GM12878 (cell line): ENCODE measurements around the gene EED. TPM values are rescaled to one million over a fixed set of nuclear protein-coding genes. Genes with fewer than 3 reads are reported as not detected.
A peak's percentile ranks its signal among the peaks of the same experiment; 100 is the strongest.

Experiments
- CBX5 ChIP-seq: sonication (generic); IDR thresholded peaks from 2 replicates; pipeline ENCODE4 v1.6.1; 2016; ENCODE audit warnings: low read depth, moderate library complexity, mild to moderate bottlenecking, inconsistent platforms
- EED ChIP-seq: sonication (generic); IDR thresholded peaks from 2 replicates; pipeline ENCODE4 v1.6.1; 2016; ENCODE audit warnings: antibody characterized with exemption, low read depth
- HDAC2 ChIP-seq: fragments of 200-600 bp; sonication (generic); IDR thresholded peaks from 2 replicates; pipeline ENCODE4 v1.6.1; 2017
- MYB ChIP-seq: fragments of 150-350 bp; IDR thresholded peaks from 2 replicates; pipeline ENCODE4 v1.6.1; 2014; ENCODE audit warnings: mild to moderate bottlenecking, low read depth, low read length, borderline replicate concordance
- NFIC ChIP-seq: IDR thresholded peaks from 2 replicates; pipeline ENCODE4 v1.6.1; 2012; ENCODE audit warnings: low read depth, mild to moderate bottlenecking, inconsistent platforms, low read length, moderate library complexity
- NFXL1 ChIP-seq: fragments of 450-650 bp; IDR thresholded peaks from 2 replicates; pipeline ENCODE4 v1.6.1; 2017; ENCODE audit warnings: antibody characterized with exemption, mild to moderate bottlenecking, borderline replicate concordance
- NRF1 ChIP-seq: conservative IDR thresholded peaks from 2 replicates; pipeline ENCODE4 v1.6.1; 2011; ENCODE audit warnings: mild to moderate bottlenecking, low read depth, low read length, improper control_type of control experiment
- RAD21 ChIP-seq: IDR thresholded peaks from 2 replicates; pipeline ENCODE4 v1.6.1; 2011; ENCODE audit warnings: mild to moderate bottlenecking, low read depth, low read length, moderate library complexity; ENCODE audit not compliant: insufficient read depth
- SIN3A ChIP-seq: IDR thresholded peaks from 2 replicates; pipeline ENCODE4 v1.6.1; 2012; ENCODE audit warnings: low read depth, low read length, improper control_type of control experiment
- SREBF1 ChIP-seq: IDR thresholded peaks from 2 replicates; pipeline ENCODE4 v1.6.1; 2012; ENCODE audit warnings: mild to moderate bottlenecking, low read length
- polyA plus RNA-seq, 11 experiments: library from polyadenylated mRNA; depleted of rRNA in 4 of 11; unstranded in 6 of 11; stranded (reverse) in 5 of 11; fragments of >200 nt; fragmentation: Nextera tagmentation in 4 of 11; fragmentation: Illumina TruSeq in 1 of 11; extraction: Ambion mirVana in 4 of 11; extraction: Trizol in 1 of 11; gene quantifications; 1 replicate in 1 of 11; 2 replicates in 10 of 11; pipeline versions ENCODE4 v1.2.1 to v1.2.3, GENCODE V29; 2011 to 2016; ENCODE audit warnings: inconsistent platforms in 2 of 11, missing spikeins in 2 of 11, low read depth in 1 of 11
- total RNA-seq, 4 experiments: library from RNA; depleted of rRNA in 3 of 4; stranded (reverse); fragments of >200 nt in 3 of 4; fragmentation: Illumina TruSeq in 1 of 4; extraction: Trizol in 1 of 4; gene quantifications; 2 replicates each; pipeline versions ENCODE4 v1.2.1 to v1.2.3, GENCODE V29; 2013 to 2021
- TF ChIP-seq, protein P1 (sequence below): IDR thresholded peaks from 2 replicates; pipeline ENCODE4 v1.6.1; 2011; ENCODE audit warnings: borderline replicate concordance, low read depth, mild to moderate bottlenecking, moderate library complexity, low read length; ENCODE audit not compliant: insufficient read depth, poor library complexity, severe bottlenecking
- TF ChIP-seq, protein P2 (sequence below): fragments of 450-650 bp; IDR thresholded peaks from 2 replicates; pipeline ENCODE4 v1.6.1; 2017; ENCODE audit warnings: mild to moderate bottlenecking, moderate library complexity
- TF ChIP-seq, protein P3 (sequence below): fragments of 450-650 bp; IDR thresholded peaks from 2 replicates; pipeline ENCODE4 v1.6.1; 2017; ENCODE audit warnings: antibody characterized with exemption, mild to moderate bottlenecking, moderate library complexity
- TF ChIP-seq, protein P4 (sequence below): fragments of 450-650 bp; IDR thresholded peaks from 2 replicates; pipeline ENCODE4 v1.6.1; 2016; ENCODE audit warnings: mild to moderate bottlenecking
- TF ChIP-seq, protein P5 (sequence below): fragments of 450-650 bp; IDR thresholded peaks from 2 replicates; pipeline ENCODE4 v1.6.1; 2018; ENCODE audit warnings: borderline replicate concordance, mild to moderate bottlenecking; ENCODE audit not compliant: partially characterized antibody
- TF ChIP-seq, protein P6 (sequence below): fragments of 450-650 bp; IDR thresholded peaks from 2 replicates; pipeline ENCODE4 v1.6.1; 2014; ENCODE audit warnings: mild to moderate bottlenecking

EED gene
- total and polyA plus RNA-seq, 10 of the 15 experiments (the other 5 are each of a cell fraction or from before 2014, with no cell fraction given) = 41.5 to 140 (median 72.2) TPM

DNA sequence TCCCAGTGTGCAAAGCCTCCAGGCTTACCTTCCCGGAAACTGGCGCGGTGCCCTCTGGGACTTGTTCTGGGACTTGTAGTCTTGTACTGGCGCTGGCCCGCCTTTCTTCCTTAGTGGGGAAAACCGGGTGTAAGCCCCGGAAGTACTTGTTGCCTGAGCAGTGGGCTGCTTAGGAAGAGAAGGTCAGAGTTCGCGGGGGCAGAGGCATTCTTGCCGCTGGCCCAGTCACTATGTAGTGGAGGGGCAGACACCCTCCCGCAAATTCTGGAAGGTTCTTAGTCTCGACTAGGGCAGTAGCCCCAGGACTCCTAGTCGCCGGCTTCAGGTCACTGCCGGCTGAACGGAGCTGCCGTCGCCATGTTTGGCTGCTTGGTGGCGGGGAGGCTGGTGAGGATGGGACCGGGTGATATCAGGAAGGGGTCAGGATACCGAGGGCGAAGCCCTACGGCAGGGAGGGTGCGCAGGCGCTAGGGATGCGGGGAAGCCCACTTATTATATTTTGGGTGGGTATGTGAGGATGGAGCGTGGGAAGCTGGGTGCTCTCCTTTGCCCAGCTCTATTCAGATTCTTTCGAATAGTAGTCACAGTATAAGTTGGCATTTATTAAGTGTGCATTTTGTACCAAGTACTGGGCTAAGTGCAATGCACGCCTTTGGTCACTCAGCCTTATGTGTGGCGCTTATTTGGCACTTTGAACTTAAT, 57.7 kb downstream of the EED start, which contains the start of gene HIKESHI (continued):
- TF ChIP-seq, protein P1, sequence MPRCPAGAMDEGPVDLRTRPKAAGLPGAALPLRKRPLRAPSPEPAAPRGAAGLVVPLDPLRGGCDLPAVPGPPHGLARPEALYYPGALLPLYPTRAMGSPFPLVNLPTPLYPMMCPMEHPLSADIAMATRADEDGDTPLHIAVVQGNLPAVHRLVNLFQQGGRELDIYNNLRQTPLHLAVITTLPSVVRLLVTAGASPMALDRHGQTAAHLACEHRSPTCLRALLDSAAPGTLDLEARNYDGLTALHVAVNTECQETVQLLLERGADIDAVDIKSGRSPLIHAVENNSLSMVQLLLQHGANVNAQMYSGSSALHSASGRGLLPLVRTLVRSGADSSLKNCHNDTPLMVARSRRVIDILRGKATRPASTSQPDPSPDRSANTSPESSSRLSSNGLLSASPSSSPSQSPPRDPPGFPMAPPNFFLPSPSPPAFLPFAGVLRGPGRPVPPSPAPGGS = no peak
- TF ChIP-seq, protein P2, sequence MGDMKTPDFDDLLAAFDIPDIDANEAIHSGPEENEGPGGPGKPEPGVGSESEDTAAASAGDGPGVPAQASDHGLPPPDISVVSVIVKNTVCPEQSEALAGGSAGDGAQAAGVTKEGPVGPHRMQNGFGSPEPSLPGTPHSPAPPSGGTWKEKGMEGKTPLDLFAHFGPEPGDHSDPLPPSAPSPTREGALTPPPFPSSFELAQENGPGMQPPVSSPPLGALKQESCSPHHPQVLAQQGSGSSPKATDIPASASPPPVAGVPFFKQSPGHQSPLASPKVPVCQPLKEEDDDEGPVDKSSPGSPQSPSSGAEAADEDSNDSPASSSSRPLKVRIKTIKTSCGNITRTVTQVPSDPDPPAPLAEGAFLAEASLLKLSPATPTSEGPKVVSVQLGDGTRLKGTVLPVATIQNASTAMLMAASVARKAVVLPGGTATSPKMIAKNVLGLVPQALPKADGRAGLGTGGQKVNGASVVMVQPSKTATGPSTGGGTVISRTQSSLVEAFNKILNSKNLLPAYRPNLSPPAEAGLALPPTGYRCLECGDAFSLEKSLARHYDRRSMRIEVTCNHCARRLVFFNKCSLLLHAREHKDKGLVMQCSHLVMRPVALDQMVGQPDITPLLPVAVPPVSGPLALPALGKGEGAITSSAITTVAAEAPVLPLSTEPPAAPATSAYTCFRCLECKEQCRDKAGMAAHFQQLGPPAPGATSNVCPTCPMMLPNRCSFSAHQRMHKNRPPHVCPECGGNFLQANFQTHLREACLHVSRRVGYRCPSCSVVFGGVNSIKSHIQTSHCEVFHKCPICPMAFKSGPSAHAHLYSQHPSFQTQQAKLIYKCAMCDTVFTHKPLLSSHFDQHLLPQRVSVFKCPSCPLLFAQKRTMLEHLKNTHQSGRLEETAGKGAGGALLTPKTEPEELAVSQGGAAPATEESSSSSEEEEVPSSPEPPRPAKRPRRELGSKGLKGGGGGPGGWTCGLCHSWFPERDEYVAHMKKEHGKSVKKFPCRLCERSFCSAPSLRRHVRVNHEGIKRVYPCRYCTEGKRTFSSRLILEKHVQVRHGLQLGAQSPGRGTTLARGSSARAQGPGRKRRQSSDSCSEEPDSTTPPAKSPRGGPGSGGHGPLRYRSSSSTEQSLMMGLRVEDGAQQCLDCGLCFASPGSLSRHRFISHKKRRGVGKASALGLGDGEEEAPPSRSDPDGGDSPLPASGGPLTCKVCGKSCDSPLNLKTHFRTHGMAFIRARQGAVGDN = peak; percentile 98
- TF ChIP-seq EED = peak; percentile 59
- TF ChIP-seq NFIC = no peak; the same call in 1 of the 2 replicates
- TF ChIP-seq, protein P3, sequence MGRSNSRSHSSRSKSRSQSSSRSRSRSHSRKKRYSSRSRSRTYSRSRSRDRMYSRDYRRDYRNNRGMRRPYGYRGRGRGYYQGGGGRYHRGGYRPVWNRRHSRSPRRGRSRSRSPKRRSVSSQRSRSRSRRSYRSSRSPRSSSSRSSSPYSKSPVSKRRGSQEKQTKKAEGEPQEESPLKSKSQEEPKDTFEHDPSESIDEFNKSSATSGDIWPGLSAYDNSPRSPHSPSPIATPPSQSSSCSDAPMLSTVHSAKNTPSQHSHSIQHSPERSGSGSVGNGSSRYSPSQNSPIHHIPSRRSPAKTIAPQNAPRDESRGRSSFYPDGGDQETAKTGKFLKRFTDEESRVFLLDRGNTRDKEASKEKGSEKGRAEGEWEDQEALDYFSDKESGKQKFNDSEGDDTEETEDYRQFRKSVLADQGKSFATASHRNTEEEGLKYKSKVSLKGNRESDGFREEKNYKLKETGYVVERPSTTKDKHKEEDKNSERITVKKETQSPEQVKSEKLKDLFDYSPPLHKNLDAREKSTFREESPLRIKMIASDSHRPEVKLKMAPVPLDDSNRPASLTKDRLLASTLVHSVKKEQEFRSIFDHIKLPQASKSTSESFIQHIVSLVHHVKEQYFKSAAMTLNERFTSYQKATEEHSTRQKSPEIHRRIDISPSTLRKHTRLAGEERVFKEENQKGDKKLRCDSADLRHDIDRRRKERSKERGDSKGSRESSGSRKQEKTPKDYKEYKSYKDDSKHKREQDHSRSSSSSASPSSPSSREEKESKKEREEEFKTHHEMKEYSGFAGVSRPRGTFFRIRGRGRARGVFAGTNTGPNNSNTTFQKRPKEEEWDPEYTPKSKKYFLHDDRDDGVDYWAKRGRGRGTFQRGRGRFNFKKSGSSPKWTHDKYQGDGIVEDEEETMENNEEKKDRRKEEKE = no peak
- TF ChIP-seq NFXL1 = no peak
- TF ChIP-seq, protein P4, sequence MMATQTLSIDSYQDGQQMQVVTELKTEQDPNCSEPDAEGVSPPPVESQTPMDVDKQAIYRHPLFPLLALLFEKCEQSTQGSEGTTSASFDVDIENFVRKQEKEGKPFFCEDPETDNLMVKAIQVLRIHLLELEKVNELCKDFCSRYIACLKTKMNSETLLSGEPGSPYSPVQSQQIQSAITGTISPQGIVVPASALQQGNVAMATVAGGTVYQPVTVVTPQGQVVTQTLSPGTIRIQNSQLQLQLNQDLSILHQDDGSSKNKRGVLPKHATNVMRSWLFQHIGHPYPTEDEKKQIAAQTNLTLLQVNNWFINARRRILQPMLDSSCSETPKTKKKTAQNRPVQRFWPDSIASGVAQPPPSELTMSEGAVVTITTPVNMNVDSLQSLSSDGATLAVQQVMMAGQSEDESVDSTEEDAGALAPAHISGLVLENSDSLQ = no peak
- TF ChIP-seq, protein P5, sequence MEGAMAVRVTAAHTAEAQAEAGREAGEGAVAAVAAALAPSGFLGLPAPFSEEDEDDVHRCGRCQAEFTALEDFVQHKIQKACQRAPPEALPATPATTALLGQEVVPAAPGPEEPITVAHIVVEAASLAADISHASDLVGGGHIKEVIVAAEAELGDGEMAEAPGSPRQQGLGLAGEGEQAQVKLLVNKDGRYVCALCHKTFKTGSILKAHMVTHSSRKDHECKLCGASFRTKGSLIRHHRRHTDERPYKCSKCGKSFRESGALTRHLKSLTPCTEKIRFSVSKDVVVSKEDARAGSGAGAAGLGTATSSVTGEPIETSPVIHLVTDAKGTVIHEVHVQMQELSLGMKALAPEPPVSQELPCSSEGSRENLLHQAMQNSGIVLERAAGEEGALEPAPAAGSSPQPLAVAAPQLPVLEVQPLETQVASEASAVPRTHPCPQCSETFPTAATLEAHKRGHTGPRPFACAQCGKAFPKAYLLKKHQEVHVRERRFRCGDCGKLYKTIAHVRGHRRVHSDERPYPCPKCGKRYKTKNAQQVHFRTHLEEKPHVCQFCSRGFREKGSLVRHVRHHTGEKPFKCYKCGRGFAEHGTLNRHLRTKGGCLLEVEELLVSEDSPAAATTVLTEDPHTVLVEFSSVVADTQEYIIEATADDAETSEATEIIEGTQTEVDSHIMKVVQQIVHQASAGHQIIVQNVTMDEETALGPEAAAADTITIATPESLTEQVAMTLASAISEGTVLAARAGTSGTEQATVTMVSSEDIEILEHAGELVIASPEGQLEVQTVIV = peak; percentile 55
- no peak for TF ChIP-seq HDAC2
- TF ChIP-seq RAD21 = no peak
- TF ChIP-seq, protein P6, sequence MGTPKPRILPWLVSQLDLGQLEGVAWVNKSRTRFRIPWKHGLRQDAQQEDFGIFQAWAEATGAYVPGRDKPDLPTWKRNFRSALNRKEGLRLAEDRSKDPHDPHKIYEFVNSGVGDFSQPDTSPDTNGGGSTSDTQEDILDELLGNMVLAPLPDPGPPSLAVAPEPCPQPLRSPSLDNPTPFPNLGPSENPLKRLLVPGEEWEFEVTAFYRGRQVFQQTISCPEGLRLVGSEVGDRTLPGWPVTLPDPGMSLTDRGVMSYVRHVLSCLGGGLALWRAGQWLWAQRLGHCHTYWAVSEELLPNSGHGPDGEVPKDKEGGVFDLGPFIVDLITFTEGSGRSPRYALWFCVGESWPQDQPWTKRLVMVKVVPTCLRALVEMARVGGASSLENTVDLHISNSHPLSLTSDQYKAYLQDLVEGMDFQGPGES = no peak
- peak; percentile 56; the same call in 1 of the 2 replicates for TF ChIP-seq SIN3A
- TF ChIP-seq MYB = no peak
- TF ChIP-seq NRF1 = no peak
- peak; percentile 95 for TF ChIP-seq SREBF1
- TF ChIP-seq CBX5 = peak; percentile 74
